Suprapubic skin (tissue), 4 donors: ENCODE measurements around the gene NAP1L4.

Source experiments
- EP300 ChIP-seq: sonication (generic); formaldehyde crosslinking; IDR thresholded peaks from one replicate; pipeline ENCODE4 v1.6.1; 2017; ENCODE audit warnings: antibody characterized with exemption
- POLR2A ChIP-seq, 2 donors: fragments of 450-650 bp; IDR thresholded peaks; one replicate each; pipeline ENCODE4 v1.6.1; 2017; ENCODE audit warnings: antibody characterized with exemption in 2 of 2, mild to moderate bottlenecking in 2 of 2, moderate library complexity in 2 of 2
- POLR2AphosphoS5 ChIP-seq, 3 donors: sonication (generic); formaldehyde crosslinking; IDR thresholded peaks; one replicate each; pipeline ENCODE4 v1.6.1; 2017; ENCODE audit warnings: antibody characterized with exemption in 3 of 3
- TF ChIP-seq, protein P1 (sequence below), 2 donors: fragments of 200-600 bp in 1 of 2; fragments of 450-650 bp in 1 of 2; sonication (generic) in 1 of 2; IDR thresholded peaks; one replicate each; pipeline ENCODE4 v1.5.1; 2016 to 2019; ENCODE audit warnings: antibody characterized with exemption in 2 of 2, mild to moderate bottlenecking in 1 of 2, moderate library complexity in 1 of 2

- TF ChIP-seq POLR2A (IDR thresholded peaks at IDR 0.05) (no peak), POLR2AphosphoS5 (IDR thresholded peaks at IDR 0.05) (no peak), EP300 (no peak)
- TF ChIP-seq, protein P1, sequence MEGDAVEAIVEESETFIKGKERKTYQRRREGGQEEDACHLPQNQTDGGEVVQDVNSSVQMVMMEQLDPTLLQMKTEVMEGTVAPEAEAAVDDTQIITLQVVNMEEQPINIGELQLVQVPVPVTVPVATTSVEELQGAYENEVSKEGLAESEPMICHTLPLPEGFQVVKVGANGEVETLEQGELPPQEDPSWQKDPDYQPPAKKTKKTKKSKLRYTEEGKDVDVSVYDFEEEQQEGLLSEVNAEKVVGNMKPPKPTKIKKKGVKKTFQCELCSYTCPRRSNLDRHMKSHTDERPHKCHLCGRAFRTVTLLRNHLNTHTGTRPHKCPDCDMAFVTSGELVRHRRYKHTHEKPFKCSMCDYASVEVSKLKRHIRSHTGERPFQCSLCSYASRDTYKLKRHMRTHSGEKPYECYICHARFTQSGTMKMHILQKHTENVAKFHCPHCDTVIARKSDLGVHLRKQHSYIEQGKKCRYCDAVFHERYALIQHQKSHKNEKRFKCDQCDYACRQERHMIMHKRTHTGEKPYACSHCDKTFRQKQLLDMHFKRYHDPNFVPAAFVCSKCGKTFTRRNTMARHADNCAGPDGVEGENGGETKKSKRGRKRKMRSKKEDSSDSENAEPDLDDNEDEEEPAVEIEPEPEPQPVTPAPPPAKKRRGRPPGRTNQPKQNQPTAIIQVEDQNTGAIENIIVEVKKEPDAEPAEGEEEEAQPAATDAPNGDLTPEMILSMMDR (IDR thresholded peaks at IDR 0.05) = no peak
Observed at GRCh38 chr11:2989551-2989950, 2.6 kb downstream of the NAP1L4 start.
